Lower lobe of right lung (tissue), 2 donors: ENCODE data around the gene H3-3A. TPM values are rescaled to one million over a fixed set of nuclear protein-coding genes. Genes with fewer than 3 reads are reported as not detected.

ENCODE experiments used
- ATAC-seq, 2 donors: fragments of 200-7000 bp; cut with Tn5 transposase; one replicate each; pipeline ENCODE4 v1.9.1; 2020 to 2022; ENCODE audit warnings: mild to moderate bottlenecking in 2 of 2, moderate library complexity in 2 of 2
- DNase-seq: peaks from one replicate; pipeline ENCODE4 v3.0.0-alpha.2; 2020
- H3K27ac ChIP-seq: fragments of 200-600 bp; one replicate; pipeline ENCODE4 v1.8.0; 2022
- H3K27me3 ChIP-seq: fragments of 200-600 bp; one replicate; pipeline ENCODE4 v1.8.0; 2022; ENCODE audit warnings: low read depth
- H3K36me3 ChIP-seq: fragments of 200-600 bp; one replicate; pipeline ENCODE4 v1.8.0; 2022; ENCODE audit warnings: mild to moderate bottlenecking
- H3K4me1 ChIP-seq: fragments of 200-600 bp; one replicate; pipeline ENCODE4 v1.8.0; 2022
- H3K4me3 ChIP-seq: fragments of 200-600 bp; one replicate; pipeline ENCODE4 v1.8.0; 2022; ENCODE audit warnings: mild to moderate bottlenecking
- H3K9me3 ChIP-seq: fragments of 200-600 bp; one replicate; pipeline ENCODE4 v1.8.0; 2022
- intact Hi-C: fragments of 100-400 bp; cut with DNase I; formaldehyde crosslinking; loops from one replicate; pipeline ENCODE4 v1.11.0; 2022
- total RNA-seq: library from RNA; stranded (reverse); fragmentation: NEBNext Ultra II Directional; extraction: Animal tissue kit (Norgen Biotek cat#: 25700); gene quantifications from one replicate; pipeline ENCODE4 v1.2.1, GENCODE V29; 2021
- TF ChIP-seq, protein P1 (sequence below): fragments of 200-600 bp; IDR thresholded peaks from one replicate; pipeline ENCODE4 v1.8.0; 2022; ENCODE audit warnings: antibody characterized with exemption, mild to moderate bottlenecking
- donor health status: DM: no; HTN: yes; CAD: no; lungs with severe emphysema.

H3-3A gene
- total RNA-seq, 1 donor from 2014 or later = 504 TPM

GRCh38 chr1:226104671-226105121 lies 42.2 kb downstream of the H3-3A start:
- no peaks in the 10 kb centered on the region for H3K27me3 ChIP-seq

GRCh38 chr1:226107471-226108460 lies 45.2 kb downstream of the H3-3A start:
- intact Hi-C loops = no loop called here
- ATAC-seq (no peak), DNase-seq (no peak)
- peaks cover 24% of the 10 kb centered on the region for H3K4me1 ChIP-seq
- no peaks in the 10 kb centered on the region for H3K9me3 ChIP-seq
- H3K27ac ChIP-seq = no peak overlapping the region
- H3K27me3 ChIP-seq = no peaks in the 10 kb centered on the region
- no peaks in the 10 kb centered on the region for H3K36me3 ChIP-seq
- no peak overlapping the region for H3K4me3 ChIP-seq
- TF ChIP-seq, protein P1, sequence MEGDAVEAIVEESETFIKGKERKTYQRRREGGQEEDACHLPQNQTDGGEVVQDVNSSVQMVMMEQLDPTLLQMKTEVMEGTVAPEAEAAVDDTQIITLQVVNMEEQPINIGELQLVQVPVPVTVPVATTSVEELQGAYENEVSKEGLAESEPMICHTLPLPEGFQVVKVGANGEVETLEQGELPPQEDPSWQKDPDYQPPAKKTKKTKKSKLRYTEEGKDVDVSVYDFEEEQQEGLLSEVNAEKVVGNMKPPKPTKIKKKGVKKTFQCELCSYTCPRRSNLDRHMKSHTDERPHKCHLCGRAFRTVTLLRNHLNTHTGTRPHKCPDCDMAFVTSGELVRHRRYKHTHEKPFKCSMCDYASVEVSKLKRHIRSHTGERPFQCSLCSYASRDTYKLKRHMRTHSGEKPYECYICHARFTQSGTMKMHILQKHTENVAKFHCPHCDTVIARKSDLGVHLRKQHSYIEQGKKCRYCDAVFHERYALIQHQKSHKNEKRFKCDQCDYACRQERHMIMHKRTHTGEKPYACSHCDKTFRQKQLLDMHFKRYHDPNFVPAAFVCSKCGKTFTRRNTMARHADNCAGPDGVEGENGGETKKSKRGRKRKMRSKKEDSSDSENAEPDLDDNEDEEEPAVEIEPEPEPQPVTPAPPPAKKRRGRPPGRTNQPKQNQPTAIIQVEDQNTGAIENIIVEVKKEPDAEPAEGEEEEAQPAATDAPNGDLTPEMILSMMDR = no peak

More at GRCh38 chr1:226104671-226105121, 42.2 kb downstream of the H3-3A start:
- no peaks in the 10 kb centered on the region for H3K36me3 ChIP-seq
- H3K27ac ChIP-seq = no peak overlapping the region
- ATAC-seq (no peak), DNase-seq (no peak)
- peaks cover 24% of the 10 kb centered on the region for H3K4me1 ChIP-seq
- no peak overlapping the region for H3K4me3 ChIP-seq
- H3K9me3 ChIP-seq = no peaks in the 10 kb centered on the region
- intact Hi-C loops = no loop called here
- TF ChIP-seq, protein P1 = no peak

- ATAC-seq = peak; percentile 41 to 51
- Histone ChIP-seq H3K4me1 (peaks cover 24% of the 10 kb centered on the region), H3K4me3 (peak overlapping the region; percentile 79), H3K27me3 (no peaks in the 10 kb centered on the region), H3K9me3 (no peaks in the 10 kb centered on the region), H3K36me3 (no peaks in the 10 kb centered on the region), H3K27ac (peak overlapping the region; percentile 98)
- TF ChIP-seq, protein P1 = no peak
- DNase-seq = no peak
- intact Hi-C loops = no loop called here
Measured at GRCh38 chr1:226108935-226109828, 46.7 kb downstream of the H3-3A start.

DNA sequence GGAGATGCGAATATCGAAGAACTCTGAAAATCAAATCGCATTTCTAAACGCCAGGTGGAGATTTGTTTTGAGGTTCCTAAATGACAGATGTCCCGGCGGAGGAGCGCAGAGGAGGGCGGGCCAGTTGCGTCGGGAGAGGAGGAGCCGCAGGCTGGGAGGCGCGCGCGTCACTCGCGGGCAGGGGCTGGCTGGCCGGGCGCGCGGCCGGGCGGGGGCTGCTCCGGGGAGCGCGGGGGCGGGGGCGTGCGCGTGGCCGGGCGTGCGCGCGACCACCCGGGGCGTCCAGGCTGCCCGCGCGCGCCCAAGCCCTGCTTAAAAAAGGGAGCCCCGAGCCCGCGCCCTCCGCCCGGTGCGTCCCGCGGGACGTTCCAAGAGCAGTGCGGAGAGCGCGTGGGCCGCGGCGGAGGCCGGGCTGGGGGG lies 47.3 kb downstream of the H3-3A start:
- Histone ChIP-seq H3K27ac (peak overlapping the region; percentile 98), H3K4me1 (peaks cover 24% of the 10 kb centered on the region), H3K27me3 (no peaks in the 10 kb centered on the region), H3K9me3 (no peaks in the 10 kb centered on the region), H3K4me3 (peak overlapping the region; percentile 79), H3K36me3 (no peaks in the 10 kb centered on the region)
- DNase-seq (peak; percentile 93), ATAC-seq (peak; percentile 91 to 93)
- intact Hi-C loops = no loop called here
- TF ChIP-seq, protein P1 = no peak
